ENCODE results near the gene PHPT1.

- TF ChIP-seq CTCF (IDR thresholded peaks at IDR 0.05) (no peak), POLR2A (IDR thresholded peaks at IDR 0.05) (no peak)
Measured at GRCh38 chr9:136890661-136891060, 41.5 kb downstream of the PHPT1 start.

Data from sigmoid colon (tissue), 3 donors.